Liver (tissue), 9 donors: ENCODE results near the gene MFSD6L. TPM values are rescaled to one million over a fixed set of nuclear protein-coding genes. Genes with fewer than 3 reads are reported as not detected.

Experiments
- DNase-seq: peaks from one replicate; pipeline ENCODE4 v3.0.0-alpha.2; 2017; ENCODE audit warnings: low spot score
- H3K27ac ChIP-seq, 2 donors: one replicate each; pipeline ENCODE4 v1.7.0; 2013; ENCODE audit warnings: inconsistent platforms in 2 of 2, low read length in 2 of 2, control low read depth in 1 of 2, low read depth in 1 of 2, mild to moderate bottlenecking in 1 of 2
- H3K27me3 ChIP-seq, 4 donors: one replicate each; pipeline versions ENCODE4 v1.6.1 to v1.7.0; 2013; ENCODE audit warnings: low read length in 3 of 4, inconsistent platforms in 1 of 4, mild to moderate bottlenecking in 1 of 4, moderate library complexity in 1 of 4; ENCODE audit not compliant: control insufficient read depth in 4 of 4, insufficient read depth in 4 of 4
- H3K36me3 ChIP-seq, 4 donors: one replicate each; pipeline versions ENCODE4 v1.6.1 to v1.7.0; 2013; ENCODE audit warnings: low read length in 3 of 4, mild to moderate bottlenecking in 3 of 4, low read depth in 1 of 4, moderate library complexity in 1 of 4; ENCODE audit not compliant: control insufficient read depth in 4 of 4, insufficient read depth in 3 of 4
- H3K4me1 ChIP-seq, 4 donors: one replicate each; pipeline versions ENCODE4 v1.6.1 to v1.7.0; 2013; ENCODE audit warnings: low read length in 3 of 4, mild to moderate bottlenecking in 3 of 4, moderate library complexity in 1 of 4; ENCODE audit not compliant: control insufficient read depth in 4 of 4, insufficient read depth in 4 of 4
- H3K4me3 ChIP-seq, 3 donors: one replicate each; pipeline versions ENCODE4 v1.6.1 to v1.7.0; 2013; ENCODE audit warnings: low read length in 3 of 3, control low read depth in 1 of 3, low read depth in 1 of 3, mild to moderate bottlenecking in 1 of 3
- H3K9ac ChIP-seq, 2 donors: one replicate each; pipeline ENCODE4 v1.7.0; 2013; ENCODE audit warnings: low read length in 2 of 2, mild to moderate bottlenecking in 2 of 2, moderate library complexity in 2 of 2, control low read depth in 1 of 2, low read depth in 1 of 2
- H3K9me3 ChIP-seq, 4 donors: one replicate each; pipeline versions ENCODE4 v1.6.1 to v1.7.0; 2013; ENCODE audit warnings: low read length in 3 of 4; ENCODE audit not compliant: control insufficient read depth in 4 of 4
- EGR1 ChIP-seq, 2 donors: IDR thresholded peaks; 2 replicates each; pipeline ENCODE4 v1.6.1; 2016 to 2018; ENCODE audit warnings: antibody characterized with exemption in 2 of 2, low read depth in 2 of 2
- FOXA1 ChIP-seq: IDR thresholded peaks from 2 replicates; pipeline ENCODE4 v1.6.1; 2016; ENCODE audit warnings: antibody characterized with exemption
- FOXA2 ChIP-seq: IDR thresholded peaks from 2 replicates; pipeline ENCODE4 v1.6.1; 2016; ENCODE audit warnings: antibody characterized with exemption
- GABPA ChIP-seq, 2 donors: IDR thresholded peaks in 1 of 2; conservative IDR thresholded peaks in 1 of 2; 2 replicates each; pipeline ENCODE4 v1.6.1; 2016; ENCODE audit warnings: antibody characterized with exemption in 2 of 2, mild to moderate bottlenecking in 1 of 2, moderate library complexity in 1 of 2
- HNF4A ChIP-seq, 2 donors: conservative IDR thresholded peaks; 2 replicates each; pipeline ENCODE4 v1.6.1; 2016; ENCODE audit warnings: antibody characterized with exemption in 2 of 2, mild to moderate bottlenecking in 2 of 2
- HNF4G ChIP-seq: IDR thresholded peaks from 2 replicates; pipeline ENCODE4 v1.6.1; 2016; ENCODE audit warnings: antibody characterized with exemption
- JUND ChIP-seq, 2 donors: IDR thresholded peaks; 2 replicates each; pipeline ENCODE4 v1.6.1; 2016; ENCODE audit warnings: antibody characterized with exemption in 2 of 2
- NR2F2 ChIP-seq: IDR thresholded peaks from 2 replicates; pipeline ENCODE4 v1.6.1; 2016; ENCODE audit warnings: antibody characterized with exemption
- RAD21 ChIP-seq, 2 donors: IDR thresholded peaks; 2 replicates each; pipeline ENCODE4 v1.6.1; 2016; ENCODE audit warnings: antibody characterized with exemption in 2 of 2, mild to moderate bottlenecking in 2 of 2
- YY1 ChIP-seq: IDR thresholded peaks from 2 replicates; pipeline ENCODE4 v1.6.1; 2016; ENCODE audit warnings: antibody characterized with exemption, mild to moderate bottlenecking
- WGBS: extraction: QIAGEN DNeasy Blood & Tissue Kit; methylation state at CpG from one replicate; pipeline ENCODE4 v1.1.7; 2013; 5-methylcytosine and 5-hydroxymethylcytosine counted together
- polyA plus RNA-seq, 2 donors: library from polyadenylated mRNA; stranded (reverse) in 1 of 2; unstranded in 1 of 2; fragments of 200-250 nt in 1 of 2; fragments of >200 nt in 1 of 2; fragmentation: Nextera tagmentation in 1 of 2; extraction: Ambion mirVana in 1 of 2; gene quantifications; one replicate each; pipeline versions ENCODE4 v1.2.1 to v1.2.3, GENCODE V29; 2013 to 2015
- total RNA-seq, 2 donors: library from RNA; depleted of rRNA; stranded (reverse); fragments of >200 nt; gene quantifications; one replicate each; pipeline ENCODE4 v1.2.3, GENCODE V29; 2014
- TF ChIP-seq, protein P1 (sequence below): IDR thresholded peaks from 2 replicates; pipeline ENCODE4 v1.6.1; 2016; ENCODE audit warnings: antibody characterized with exemption
- TF ChIP-seq, protein P2 (sequence below): fragments of 150-350 bp; IDR thresholded peaks from 2 replicates; pipeline ENCODE4 v1.5.1; 2017; ENCODE audit warnings: improper control_type of control experiment, low read depth, low read length; ENCODE audit not compliant: missing input control
- TF ChIP-seq, protein P3 (sequence below): IDR thresholded peaks from 2 replicates; pipeline ENCODE4 v1.6.1; 2016; ENCODE audit warnings: antibody characterized with exemption
- TF ChIP-seq, protein P4 (sequence below): IDR thresholded peaks from 2 replicates; pipeline ENCODE4 v1.6.1; 2016; ENCODE audit warnings: antibody characterized with exemption, mild to moderate bottlenecking
- donor health status: healthy.
- donor health status: healthy.
- donor health status: healthy.
- donor health status: healthy.
- donor health status: healthy.

MFSD6L gene
- total and polyA plus RNA-seq, 4 donors, result 0.03 to 0.25 (median 0.05) TPM; not detected in 1

DNA sequence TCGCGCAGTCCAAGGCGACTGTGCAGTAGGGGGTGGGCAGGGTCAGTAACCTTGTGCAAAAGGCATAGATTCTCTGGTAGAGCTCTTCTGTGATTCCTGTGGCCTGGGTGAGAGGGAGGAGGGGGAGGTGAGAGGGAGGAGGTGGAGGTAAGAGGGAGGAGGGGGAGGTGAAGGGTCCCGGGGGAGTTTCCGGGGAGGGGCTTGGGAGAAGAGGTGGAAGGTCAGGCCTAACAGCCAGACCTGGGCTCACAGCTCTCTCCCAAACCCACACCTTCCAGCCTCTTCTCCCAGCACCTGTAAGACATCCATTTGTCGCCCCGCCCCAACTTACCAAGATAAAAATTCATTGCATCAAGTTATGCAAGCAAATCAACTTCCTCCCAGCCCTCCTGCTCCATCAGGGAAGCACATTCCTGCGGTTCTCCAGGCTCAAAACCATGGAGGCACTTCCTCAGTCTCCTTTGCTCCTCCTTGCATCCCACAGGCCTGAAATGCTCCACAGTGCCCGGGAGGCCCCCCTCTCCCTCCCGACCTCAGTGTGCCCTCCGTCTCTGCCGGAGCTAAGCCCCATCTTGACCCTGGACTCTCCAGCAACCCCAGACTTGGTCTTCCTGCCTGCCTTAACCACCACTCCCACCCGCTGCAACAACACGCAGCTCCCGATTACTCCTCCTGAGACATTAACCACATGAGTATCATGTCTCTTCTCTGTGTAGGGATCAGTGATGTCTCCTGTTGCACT lies 37.8 kb upstream of the MFSD6L start:
- Histone ChIP-seq H3K36me3 (no peaks in the 10 kb centered on the region), H3K9me3 (no peaks in the 10 kb centered on the region), H3K4me1 (no peaks in the 10 kb centered on the region), H3K27ac (no peak overlapping the region), H3K4me3 (no peak overlapping the region), H3K9ac (no peak overlapping the region), H3K27me3 (no peaks in the 10 kb centered on the region)
- 77% methylated on average over 15 of the region's 15 CpGs for WGBS
- DNase-seq, result no peak
- TF ChIP-seq GABPA (IDR thresholded peaks at IDR 0.05 in 1 of 2, conservative IDR thresholded peaks at IDR 0.05 in 1 of 2) (no peak), NR2F2 (no peak), FOXA1 (no peak), EGR1 (IDR thresholded peaks at IDR 0.05; ENCODE audit: low read depth in 2 of 2) (no peak), HNF4A (conservative IDR thresholded peaks at IDR 0.05) (no peak), HNF4G (no peak), FOXA2 (no peak), JUND (IDR thresholded peaks at IDR 0.05) (no peak)
- TF ChIP-seq, protein P1, sequence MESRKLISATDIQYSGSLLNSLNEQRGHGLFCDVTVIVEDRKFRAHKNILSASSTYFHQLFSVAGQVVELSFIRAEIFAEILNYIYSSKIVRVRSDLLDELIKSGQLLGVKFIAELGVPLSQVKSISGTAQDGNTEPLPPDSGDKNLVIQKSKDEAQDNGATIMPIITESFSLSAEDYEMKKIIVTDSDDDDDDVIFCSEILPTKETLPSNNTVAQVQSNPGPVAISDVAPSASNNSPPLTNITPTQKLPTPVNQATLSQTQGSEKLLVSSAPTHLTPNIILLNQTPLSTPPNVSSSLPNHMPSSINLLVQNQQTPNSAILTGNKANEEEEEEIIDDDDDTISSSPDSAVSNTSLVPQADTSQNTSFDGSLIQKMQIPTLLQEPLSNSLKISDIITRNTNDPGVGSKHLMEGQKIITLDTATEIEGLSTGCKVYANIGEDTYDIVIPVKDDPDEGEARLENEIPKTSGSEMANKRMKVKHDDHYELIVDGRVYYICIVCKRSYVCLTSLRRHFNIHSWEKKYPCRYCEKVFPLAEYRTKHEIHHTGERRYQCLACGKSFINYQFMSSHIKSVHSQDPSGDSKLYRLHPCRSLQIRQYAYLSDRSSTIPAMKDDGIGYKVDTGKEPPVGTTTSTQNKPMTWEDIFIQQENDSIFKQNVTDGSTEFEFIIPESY, result no peak

DNA sequence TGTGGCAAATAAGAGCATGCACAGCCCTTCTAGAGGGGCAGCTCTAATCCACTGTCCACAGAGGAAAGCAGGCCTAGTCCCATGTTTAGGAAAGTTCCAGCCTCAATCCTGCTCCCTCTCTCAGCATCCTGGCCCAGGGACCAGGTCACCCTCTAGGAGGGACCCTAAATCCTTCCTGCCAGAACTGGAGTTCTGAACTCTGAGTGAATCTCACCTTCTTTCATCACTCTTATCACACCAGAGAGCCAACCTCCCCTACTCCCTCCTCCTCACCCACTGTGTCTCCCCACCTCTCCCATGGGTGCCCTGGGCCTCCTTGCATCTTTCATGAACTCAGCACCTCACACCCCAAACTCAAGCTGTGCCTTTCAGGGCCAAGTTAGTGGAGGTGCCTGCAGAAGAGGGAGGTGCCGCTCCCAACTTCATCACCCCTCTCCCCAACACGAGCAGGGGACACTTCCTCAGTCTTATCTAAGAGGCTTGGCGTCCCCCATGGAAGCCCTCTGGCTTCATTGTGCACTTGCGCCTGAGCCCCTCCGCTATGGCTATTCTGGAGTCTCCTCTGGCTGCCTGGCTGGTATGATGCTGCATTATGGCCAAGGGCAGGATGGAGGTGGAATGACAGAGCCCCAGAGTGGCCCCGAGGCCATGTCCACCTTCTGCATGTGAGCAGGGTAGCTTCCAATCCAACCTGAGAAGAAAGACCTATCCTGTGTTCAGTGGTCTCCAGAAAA lies 36.6 kb upstream of the MFSD6L start:
- H3K4me3 ChIP-seq, result no peak overlapping the region
- DNase-seq, result no peak
- H3K9ac ChIP-seq, result no peak overlapping the region
- no peak for TF ChIP-seq YY1
- TF ChIP-seq NR2F2, result no peak
- TF ChIP-seq, protein P2, sequence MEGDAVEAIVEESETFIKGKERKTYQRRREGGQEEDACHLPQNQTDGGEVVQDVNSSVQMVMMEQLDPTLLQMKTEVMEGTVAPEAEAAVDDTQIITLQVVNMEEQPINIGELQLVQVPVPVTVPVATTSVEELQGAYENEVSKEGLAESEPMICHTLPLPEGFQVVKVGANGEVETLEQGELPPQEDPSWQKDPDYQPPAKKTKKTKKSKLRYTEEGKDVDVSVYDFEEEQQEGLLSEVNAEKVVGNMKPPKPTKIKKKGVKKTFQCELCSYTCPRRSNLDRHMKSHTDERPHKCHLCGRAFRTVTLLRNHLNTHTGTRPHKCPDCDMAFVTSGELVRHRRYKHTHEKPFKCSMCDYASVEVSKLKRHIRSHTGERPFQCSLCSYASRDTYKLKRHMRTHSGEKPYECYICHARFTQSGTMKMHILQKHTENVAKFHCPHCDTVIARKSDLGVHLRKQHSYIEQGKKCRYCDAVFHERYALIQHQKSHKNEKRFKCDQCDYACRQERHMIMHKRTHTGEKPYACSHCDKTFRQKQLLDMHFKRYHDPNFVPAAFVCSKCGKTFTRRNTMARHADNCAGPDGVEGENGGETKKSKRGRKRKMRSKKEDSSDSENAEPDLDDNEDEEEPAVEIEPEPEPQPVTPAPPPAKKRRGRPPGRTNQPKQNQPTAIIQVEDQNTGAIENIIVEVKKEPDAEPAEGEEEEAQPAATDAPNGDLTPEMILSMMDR, result no peak
- TF ChIP-seq, protein P3, sequence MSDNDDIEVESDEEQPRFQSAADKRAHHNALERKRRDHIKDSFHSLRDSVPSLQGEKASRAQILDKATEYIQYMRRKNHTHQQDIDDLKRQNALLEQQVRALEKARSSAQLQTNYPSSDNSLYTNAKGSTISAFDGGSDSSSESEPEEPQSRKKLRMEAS, result no peak
- no peak for TF ChIP-seq HNF4A (conservative IDR thresholded peaks at IDR 0.05)
- no peak for TF ChIP-seq RAD21 (IDR thresholded peaks at IDR 0.05)
- no peaks in the 10 kb centered on the region for H3K9me3 ChIP-seq
- no peaks in the 10 kb centered on the region for H3K27me3 ChIP-seq
- no peak overlapping the region for H3K27ac ChIP-seq
- WGBS, result 88% methylated on average over 6 of the region's 6 CpGs
- H3K4me1 ChIP-seq, result no peaks in the 10 kb centered on the region
- H3K36me3 ChIP-seq, result no peaks in the 10 kb centered on the region

DNA sequence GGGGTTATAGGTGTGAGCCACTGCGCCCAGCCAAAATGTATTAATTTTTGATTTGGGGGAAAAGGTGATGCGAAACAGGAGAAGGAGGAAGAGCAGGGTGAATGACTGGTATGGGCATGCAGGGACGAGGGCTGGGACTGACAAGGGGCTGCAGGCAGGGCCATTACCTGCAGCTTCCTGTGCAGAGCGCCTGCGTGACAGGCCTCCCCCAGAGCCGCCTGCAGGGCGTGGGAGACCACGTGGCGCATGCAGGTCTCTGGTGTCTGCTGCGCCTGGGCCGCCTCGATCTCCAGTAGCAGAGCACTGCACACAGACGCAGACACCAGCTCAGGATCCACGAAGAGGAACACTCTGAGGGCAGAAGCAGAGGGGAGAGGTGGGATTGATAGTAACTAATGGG lies 35.9 kb upstream of the MFSD6L start:
- H3K27me3 ChIP-seq, result no peaks in the 10 kb centered on the region
- TF ChIP-seq YY1 (no peak), EGR1 (IDR thresholded peaks at IDR 0.05; ENCODE audit: low read depth in 2 of 2) (no peak), RAD21 (IDR thresholded peaks at IDR 0.05) (no peak), GABPA (IDR thresholded peaks at IDR 0.05 in 1 of 2, conservative IDR thresholded peaks at IDR 0.05 in 1 of 2) (no peak)
- TF ChIP-seq, protein P4, sequence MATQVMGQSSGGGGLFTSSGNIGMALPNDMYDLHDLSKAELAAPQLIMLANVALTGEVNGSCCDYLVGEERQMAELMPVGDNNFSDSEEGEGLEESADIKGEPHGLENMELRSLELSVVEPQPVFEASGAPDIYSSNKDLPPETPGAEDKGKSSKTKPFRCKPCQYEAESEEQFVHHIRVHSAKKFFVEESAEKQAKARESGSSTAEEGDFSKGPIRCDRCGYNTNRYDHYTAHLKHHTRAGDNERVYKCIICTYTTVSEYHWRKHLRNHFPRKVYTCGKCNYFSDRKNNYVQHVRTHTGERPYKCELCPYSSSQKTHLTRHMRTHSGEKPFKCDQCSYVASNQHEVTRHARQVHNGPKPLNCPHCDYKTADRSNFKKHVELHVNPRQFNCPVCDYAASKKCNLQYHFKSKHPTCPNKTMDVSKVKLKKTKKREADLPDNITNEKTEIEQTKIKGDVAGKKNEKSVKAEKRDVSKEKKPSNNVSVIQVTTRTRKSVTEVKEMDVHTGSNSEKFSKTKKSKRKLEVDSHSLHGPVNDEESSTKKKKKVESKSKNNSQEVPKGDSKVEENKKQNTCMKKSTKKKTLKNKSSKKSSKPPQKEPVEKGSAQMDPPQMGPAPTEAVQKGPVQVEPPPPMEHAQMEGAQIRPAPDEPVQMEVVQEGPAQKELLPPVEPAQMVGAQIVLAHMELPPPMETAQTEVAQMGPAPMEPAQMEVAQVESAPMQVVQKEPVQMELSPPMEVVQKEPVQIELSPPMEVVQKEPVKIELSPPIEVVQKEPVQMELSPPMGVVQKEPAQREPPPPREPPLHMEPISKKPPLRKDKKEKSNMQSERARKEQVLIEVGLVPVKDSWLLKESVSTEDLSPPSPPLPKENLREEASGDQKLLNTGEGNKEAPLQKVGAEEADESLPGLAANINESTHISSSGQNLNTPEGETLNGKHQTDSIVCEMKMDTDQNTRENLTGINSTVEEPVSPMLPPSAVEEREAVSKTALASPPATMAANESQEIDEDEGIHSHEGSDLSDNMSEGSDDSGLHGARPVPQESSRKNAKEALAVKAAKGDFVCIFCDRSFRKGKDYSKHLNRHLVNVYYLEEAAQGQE, result no peak
- H3K4me3 ChIP-seq, result no peak overlapping the region
- H3K4me1 ChIP-seq, result no peaks in the 10 kb centered on the region
- no peak overlapping the region for H3K27ac ChIP-seq
- H3K36me3 ChIP-seq, result no peaks in the 10 kb centered on the region
- DNase-seq, result no peak
- no peak overlapping the region for H3K9ac ChIP-seq
- H3K9me3 ChIP-seq, result no peaks in the 10 kb centered on the region
- 91% methylated on average over 14 of the region's 14 CpGs for WGBS
